GM18520 (cell line): ENCODE data around the gene LSM4.
"Not testable (repeated sequence)": the region's sequence is repeated elsewhere in the genome, so short reads cannot be mapped to it uniquely, and the experiment has no call there.

ENCODE experiments used
- ATAC-seq: cut with Tn5 transposase; IDR thresholded peaks from one replicate; pipeline ENCODE4 v1.9.1; 2021; ENCODE audit not compliant: unreplicated experiment

The LSM4 gene

GRCh38 chr19:18322759-18323460, at the start of gene LSM4:
LSM4 (minus strand) TSS chr19:18323076; CDS start chr19:18323020, 56 bp downstream.
- ATAC-seq: peak; percentile 95

- no peak for ATAC-seq
Measured at GRCh38 chr19:18368504-18369222, 45.8 kb upstream of the LSM4 start.

GRCh38 chr19:18366021-18366435, 43.2 kb upstream of the LSM4 start:
- no peak for ATAC-seq

GRCh38 chr19:18364826-18365528, 42.1 kb upstream of the LSM4 start:
- no peak for ATAC-seq

- ATAC-seq: not testable (repeated sequence)
Measured at GRCh38 chr19:18364277-18364825, 41.5 kb upstream of the LSM4 start.

- no peak for ATAC-seq
Measured at GRCh38 chr19:18363787-18364186, 40.9 kb upstream of the LSM4 start.

- no peak for ATAC-seq
Measured at GRCh38 chr19:18362934-18363542, 40.2 kb upstream of the LSM4 start.

GRCh38 chr19:18361646-18362045, 38.8 kb upstream of the LSM4 start:
- no peak for ATAC-seq

GRCh38 chr19:18357041-18357440, 34.2 kb upstream of the LSM4 start:
- no peak for ATAC-seq

GRCh38 chr19:18354743-18355142, 31.9 kb upstream of the LSM4 start:
- ATAC-seq: not testable (repeated sequence)

- no peak for ATAC-seq
Measured at GRCh38 chr19:18353378-18354005, 30.6 kb upstream of the LSM4 start.

GRCh38 chr19:18351544-18351943, 28.7 kb upstream of the LSM4 start:
- no peak for ATAC-seq

- ATAC-seq: no peak
Measured at GRCh38 chr19:18350490-18350889, 27.6 kb upstream of the LSM4 start.

GRCh38 chr19:18349524-18350128, 26.8 kb upstream of the LSM4 start:
- ATAC-seq: no peak

GRCh38 chr19:18348818-18349339, 26.0 kb upstream of the LSM4 start:
- not testable (repeated sequence) for ATAC-seq

GRCh38 chr19:18348171-18348570, 25.3 kb upstream of the LSM4 start:
- no peak for ATAC-seq

GRCh38 chr19:18346091-18346490, 23.2 kb upstream of the LSM4 start:
- ATAC-seq: no peak

- no peak for ATAC-seq
Measured at GRCh38 chr19:18345296-18345695, 22.4 kb upstream of the LSM4 start.

- ATAC-seq: no peak
Measured at GRCh38 chr19:18344582-18344950, 21.7 kb upstream of the LSM4 start.

- no peak for ATAC-seq
Measured at GRCh38 chr19:18342090-18342632, 19.3 kb upstream of the LSM4 start.
